Measurements from ENCODE around the gene APOBEC3B. TPM values are rescaled to one million over a fixed set of nuclear protein-coding genes. Genes with fewer than 3 reads are reported as not detected.
"Not testable (repeated sequence)": the region's sequence is repeated elsewhere in the genome, so short reads cannot be mapped to it uniquely, and the experiment has no call there.

Gene APOBEC3B
- total RNA-seq, 4 donors from 2014 or later = not detected

DNA sequence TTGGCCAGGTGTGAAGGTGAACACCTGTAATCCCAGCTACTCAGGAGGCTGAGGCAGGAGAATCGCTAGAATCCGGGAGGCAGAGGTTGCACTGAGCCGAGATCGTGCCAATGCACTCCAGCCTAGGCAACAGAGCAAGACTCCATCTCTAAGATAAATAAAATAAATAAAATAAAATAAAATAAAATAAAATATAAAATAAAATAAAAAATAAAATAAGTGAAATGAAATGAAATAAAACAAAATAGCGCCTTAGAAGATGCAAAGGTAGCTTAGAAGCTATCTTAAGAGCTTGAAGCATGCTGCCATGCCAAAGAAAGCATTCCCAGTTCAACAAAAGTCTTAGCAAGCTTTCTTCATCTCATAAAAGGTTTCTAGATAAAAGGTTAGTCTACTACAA, 25.0 kb downstream of the APOBEC3B start:
- no peaks in the 10 kb centered on the region for H3K9me3 ChIP-seq
- no peak overlapping the region for H3K4me3 ChIP-seq
- WGBS, 2 donors (ENCODE audit: low coverage in 1 of 2) = 89 to 90% methylated on average over 5 of the region's 5 CpGs
- H3K36me3 ChIP-seq = no peaks in the 10 kb centered on the region
- H3K4me1 ChIP-seq = peaks cover 0 to 11% (median 0%) of the 10 kb centered on the region in 3 donors
- TF ChIP-seq EP300 (IDR thresholded peaks at IDR 0.05) = no peak
- no peak for TF ChIP-seq POLR2A (IDR thresholded peaks at IDR 0.05)
- TF ChIP-seq POLR2AphosphoS5 (IDR thresholded peaks at IDR 0.05) = no peak
- TF ChIP-seq, protein P1, sequence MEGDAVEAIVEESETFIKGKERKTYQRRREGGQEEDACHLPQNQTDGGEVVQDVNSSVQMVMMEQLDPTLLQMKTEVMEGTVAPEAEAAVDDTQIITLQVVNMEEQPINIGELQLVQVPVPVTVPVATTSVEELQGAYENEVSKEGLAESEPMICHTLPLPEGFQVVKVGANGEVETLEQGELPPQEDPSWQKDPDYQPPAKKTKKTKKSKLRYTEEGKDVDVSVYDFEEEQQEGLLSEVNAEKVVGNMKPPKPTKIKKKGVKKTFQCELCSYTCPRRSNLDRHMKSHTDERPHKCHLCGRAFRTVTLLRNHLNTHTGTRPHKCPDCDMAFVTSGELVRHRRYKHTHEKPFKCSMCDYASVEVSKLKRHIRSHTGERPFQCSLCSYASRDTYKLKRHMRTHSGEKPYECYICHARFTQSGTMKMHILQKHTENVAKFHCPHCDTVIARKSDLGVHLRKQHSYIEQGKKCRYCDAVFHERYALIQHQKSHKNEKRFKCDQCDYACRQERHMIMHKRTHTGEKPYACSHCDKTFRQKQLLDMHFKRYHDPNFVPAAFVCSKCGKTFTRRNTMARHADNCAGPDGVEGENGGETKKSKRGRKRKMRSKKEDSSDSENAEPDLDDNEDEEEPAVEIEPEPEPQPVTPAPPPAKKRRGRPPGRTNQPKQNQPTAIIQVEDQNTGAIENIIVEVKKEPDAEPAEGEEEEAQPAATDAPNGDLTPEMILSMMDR (IDR thresholded peaks at IDR 0.05) = no peak
- H3K27me3 ChIP-seq = no peaks in the 10 kb centered on the region
- ATAC-seq = no peak
- H3K27ac ChIP-seq = no peak overlapping the region

DNA sequence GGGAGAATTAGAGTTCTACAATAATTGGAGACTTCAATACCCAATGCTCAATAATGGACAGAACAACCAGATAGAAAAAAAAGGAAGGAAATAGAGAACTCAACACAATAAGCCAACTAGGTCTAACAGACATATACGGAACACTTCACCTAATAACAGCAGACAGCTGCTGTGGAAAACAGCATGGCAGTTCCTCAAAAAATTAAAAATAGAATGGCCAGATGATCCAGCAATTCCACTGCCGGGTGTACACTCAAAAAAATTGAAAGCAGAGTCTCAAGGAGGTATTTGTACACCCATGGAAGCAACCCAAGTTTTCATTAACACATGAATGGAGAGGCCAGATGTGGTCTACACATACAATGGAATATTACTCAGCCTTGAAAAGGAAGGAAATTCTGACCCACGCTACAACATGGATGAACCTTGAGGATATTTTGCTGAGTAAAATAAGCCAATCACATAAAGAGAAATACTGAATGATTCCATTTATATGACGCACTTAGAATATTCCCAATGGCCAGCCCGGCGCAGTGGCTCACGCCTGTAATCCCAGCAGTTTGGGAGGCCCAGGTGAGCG, 26.2 kb downstream of the APOBEC3B start:
- not testable (repeated sequence) for H3K27me3 ChIP-seq, ATAC-seq, H3K4me3 ChIP-seq, H3K4me1 ChIP-seq, H3K36me3 ChIP-seq, H3K9me3 ChIP-seq, H3K27ac ChIP-seq
- 70 to 74% methylated on average over 8 of the region's 8 CpGs for WGBS, 2 donors (ENCODE audit: low coverage in 1 of 2)

DNA sequence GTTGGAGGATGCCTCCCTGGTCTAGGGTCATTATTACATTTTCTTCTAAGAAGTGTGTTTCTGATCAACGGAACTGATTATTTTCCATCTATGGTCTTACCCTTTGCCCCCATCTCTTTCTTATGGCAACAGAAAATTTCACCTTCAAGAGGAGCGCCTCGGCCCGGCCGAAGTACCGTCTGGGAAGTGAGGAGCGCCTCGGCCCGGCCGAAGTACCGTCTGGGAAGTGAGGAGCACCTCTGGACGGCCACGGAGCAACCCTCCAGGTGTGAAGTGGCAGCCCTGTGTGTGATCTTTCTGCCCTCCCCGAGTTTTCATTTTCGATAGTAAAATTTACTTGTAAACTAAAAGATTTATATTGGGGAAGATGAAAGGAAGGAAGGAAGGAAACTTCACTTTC, 28.8 kb downstream of the APOBEC3B start:
- Histone ChIP-seq H3K4me1 (peaks cover 0 to 21% (median 9%) of the 10 kb centered on the region in 3 donors), H3K36me3 (no peaks in the 10 kb centered on the region), H3K27me3 (no peaks in the 10 kb centered on the region), H3K9me3 (no peaks in the 10 kb centered on the region), H3K4me3 (no peak overlapping the region), H3K27ac (no peak overlapping the region)
- 82% methylated on average over 2 of the region's 15 CpGs; no CpG with 5 or more reads in 1 of the 2 donors for WGBS, 2 donors (ENCODE audit: low coverage in 1 of 2)
- ATAC-seq = no peak
- TF ChIP-seq POLR2A (IDR thresholded peaks at IDR 0.05) (no peak), EP300 (IDR thresholded peaks at IDR 0.05) (no peak), POLR2AphosphoS5 (IDR thresholded peaks at IDR 0.05) (no peak)
- TF ChIP-seq, protein P1 (IDR thresholded peaks at IDR 0.05) = no peak

DNA sequence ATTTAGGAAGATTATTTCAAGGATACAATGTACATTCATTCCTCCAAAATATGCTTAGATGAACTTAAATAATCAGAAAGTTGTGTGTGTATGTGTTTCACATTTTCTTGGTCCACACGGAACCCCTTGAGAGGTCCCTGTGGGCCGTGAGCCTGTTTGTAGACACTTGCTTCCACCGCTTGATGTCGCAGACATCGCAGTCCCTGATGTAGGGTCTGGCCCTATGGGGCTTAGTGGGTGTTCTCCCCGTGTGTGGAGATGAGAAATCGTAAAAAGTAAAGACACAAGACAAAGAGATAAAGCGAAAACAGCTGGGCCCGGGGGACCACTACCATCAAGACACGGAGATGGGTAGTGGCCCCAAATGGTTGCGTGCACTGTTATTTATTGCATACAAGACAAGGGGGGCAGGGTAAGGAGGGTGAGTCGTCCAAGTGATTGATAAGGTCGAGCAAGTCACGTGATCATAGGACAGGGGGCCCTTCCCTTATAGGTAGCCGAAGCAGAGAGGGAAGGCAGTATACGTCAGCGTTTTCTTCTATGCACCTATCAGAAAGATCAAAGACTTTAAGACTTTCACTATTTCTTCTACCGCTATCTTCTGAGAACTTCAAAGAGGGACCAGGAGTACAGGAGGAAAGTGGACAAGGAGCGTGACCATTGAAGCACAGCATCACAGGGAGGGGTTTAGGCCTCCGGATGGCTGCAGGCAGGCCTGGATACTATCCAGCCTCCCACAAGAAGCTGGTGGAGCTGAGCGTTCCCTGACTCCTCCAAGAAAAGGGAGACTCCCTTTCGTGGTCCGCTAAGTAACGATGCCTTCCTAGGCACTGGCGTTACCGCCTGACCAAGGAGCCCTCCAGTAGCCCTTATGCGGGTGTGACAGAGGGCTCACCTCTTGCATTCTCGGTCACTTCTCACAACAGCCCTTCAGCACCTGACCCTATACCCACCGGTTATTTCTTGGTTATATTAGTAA, 30.7 kb downstream of the APOBEC3B start:
- Histone ChIP-seq H3K4me3 (no peak overlapping the region), H3K4me1 (peaks cover 0 to 21% (median 9%) of the 10 kb centered on the region in 3 donors), H3K27me3 (no peaks in the 10 kb centered on the region), H3K9me3 (no peaks in the 10 kb centered on the region), H3K27ac (peak overlapping the region in 1 of 4 donors; percentile 87), H3K36me3 (peaks cover 0 to 1% of the 10 kb centered on the region in 2 donors)
- TF ChIP-seq, protein P1 (IDR thresholded peaks at IDR 0.05) = no peak
- TF ChIP-seq POLR2A (IDR thresholded peaks at IDR 0.05) = no peak
- TF ChIP-seq EP300 (IDR thresholded peaks at IDR 0.05) = no peak
- TF ChIP-seq POLR2AphosphoS5 (IDR thresholded peaks at IDR 0.05) = no peak
- no peak for ATAC-seq
- 82 to 90% methylated on average over 25 to 29 of the region's 29 CpGs for WGBS, 2 donors (ENCODE audit: low coverage in 1 of 2)

DNA sequence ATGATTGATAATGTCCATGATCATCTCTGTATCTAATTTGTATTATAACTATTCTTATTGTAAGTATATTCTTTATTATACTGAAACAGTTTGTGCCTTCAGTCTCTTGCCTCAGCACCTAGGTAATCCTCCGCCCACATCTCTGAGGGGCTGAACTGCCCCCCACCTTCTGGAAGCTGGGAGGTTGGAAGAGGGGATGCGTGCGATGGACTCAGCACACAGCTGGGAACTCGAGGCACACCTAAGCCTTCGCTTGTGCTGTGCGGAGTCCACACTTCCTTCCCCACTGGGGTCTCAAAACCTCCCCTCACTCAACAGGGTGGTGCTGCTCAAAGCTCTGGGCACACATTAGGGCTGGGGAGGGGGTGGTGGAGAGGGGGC, 31.4 kb downstream of the APOBEC3B start:
- Histone ChIP-seq H3K4me3 (peak overlapping the region; percentile 39 to 58), H3K27ac (peak overlapping the region; percentile 70 to 87 (median 80)), H3K4me1 (peaks cover 0 to 21% (median 9%) of the 10 kb centered on the region in 3 donors)
- not testable (repeated sequence) for ATAC-seq, H3K36me3 ChIP-seq, H3K27me3 ChIP-seq, H3K9me3 ChIP-seq
- WGBS, 2 donors (ENCODE audit: low coverage in 1 of 2) = 70 to 85% methylated on average over 4 to 6 of the region's 6 CpGs
